Measurements from ENCODE around the gene CTBP1.

DNA sequence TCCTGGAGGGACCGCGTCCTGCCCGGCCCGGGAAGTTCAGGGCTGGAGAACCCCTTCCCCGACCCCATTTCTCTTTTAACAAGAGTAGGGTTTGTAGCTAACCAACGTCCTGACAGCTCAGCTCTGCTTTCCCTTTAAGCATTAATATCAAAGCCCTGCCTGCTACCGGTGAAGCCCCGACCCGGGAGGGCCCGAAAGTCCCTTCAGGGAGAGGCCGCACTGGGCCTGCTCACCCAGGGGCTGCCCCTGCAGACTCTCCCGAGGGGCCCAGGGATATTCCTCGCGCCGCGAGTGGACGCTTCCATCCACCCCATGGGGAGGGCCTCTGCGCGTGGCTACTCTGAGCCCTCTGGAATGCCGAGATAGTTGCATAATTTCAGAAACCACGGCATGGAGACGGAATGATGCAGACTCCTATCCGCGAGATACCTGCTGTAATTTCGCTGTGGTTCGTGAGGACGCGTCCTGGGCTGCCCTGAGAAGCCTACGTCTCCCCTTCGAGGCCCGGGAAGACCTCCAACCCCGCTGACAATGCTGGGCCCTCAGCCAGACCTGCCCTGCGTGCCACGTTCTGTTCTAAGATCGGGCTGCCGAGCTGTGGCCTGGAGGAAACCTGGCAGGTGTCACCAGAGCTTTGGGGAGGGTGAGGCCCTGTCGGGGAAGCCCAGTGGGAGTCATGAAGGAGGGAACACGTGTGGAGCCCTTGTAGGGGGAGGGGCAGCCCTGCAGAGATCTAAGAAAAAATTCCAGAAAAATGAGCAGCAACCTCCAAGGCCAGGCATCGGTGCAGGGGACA, 999 bp upstream of the CTBP1 start:
- TF ChIP-seq, protein P1, sequence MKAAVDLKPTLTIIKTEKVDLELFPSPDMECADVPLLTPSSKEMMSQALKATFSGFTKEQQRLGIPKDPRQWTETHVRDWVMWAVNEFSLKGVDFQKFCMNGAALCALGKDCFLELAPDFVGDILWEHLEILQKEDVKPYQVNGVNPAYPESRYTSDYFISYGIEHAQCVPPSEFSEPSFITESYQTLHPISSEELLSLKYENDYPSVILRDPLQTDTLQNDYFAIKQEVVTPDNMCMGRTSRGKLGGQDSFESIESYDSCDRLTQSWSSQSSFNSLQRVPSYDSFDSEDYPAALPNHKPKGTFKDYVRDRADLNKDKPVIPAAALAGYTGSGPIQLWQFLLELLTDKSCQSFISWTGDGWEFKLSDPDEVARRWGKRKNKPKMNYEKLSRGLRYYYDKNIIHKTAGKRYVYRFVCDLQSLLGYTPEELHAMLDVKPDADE (IDR thresholded peaks at IDR 0.05), result no peak
- TF ChIP-seq, protein P2, sequence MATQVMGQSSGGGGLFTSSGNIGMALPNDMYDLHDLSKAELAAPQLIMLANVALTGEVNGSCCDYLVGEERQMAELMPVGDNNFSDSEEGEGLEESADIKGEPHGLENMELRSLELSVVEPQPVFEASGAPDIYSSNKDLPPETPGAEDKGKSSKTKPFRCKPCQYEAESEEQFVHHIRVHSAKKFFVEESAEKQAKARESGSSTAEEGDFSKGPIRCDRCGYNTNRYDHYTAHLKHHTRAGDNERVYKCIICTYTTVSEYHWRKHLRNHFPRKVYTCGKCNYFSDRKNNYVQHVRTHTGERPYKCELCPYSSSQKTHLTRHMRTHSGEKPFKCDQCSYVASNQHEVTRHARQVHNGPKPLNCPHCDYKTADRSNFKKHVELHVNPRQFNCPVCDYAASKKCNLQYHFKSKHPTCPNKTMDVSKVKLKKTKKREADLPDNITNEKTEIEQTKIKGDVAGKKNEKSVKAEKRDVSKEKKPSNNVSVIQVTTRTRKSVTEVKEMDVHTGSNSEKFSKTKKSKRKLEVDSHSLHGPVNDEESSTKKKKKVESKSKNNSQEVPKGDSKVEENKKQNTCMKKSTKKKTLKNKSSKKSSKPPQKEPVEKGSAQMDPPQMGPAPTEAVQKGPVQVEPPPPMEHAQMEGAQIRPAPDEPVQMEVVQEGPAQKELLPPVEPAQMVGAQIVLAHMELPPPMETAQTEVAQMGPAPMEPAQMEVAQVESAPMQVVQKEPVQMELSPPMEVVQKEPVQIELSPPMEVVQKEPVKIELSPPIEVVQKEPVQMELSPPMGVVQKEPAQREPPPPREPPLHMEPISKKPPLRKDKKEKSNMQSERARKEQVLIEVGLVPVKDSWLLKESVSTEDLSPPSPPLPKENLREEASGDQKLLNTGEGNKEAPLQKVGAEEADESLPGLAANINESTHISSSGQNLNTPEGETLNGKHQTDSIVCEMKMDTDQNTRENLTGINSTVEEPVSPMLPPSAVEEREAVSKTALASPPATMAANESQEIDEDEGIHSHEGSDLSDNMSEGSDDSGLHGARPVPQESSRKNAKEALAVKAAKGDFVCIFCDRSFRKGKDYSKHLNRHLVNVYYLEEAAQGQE (IDR thresholded peaks at IDR 0.05; ENCODE audit: unreplicated experiment), result no peak
- no peak for TF ChIP-seq EZH2 (IDR thresholded peaks at IDR 0.05; ENCODE audit: low read depth, unreplicated experiment)
- TF ChIP-seq POLR2AphosphoS5 (IDR thresholded peaks at IDR 0.05; ENCODE audit: low read depth), result no peak
- TF ChIP-seq, protein P3, sequence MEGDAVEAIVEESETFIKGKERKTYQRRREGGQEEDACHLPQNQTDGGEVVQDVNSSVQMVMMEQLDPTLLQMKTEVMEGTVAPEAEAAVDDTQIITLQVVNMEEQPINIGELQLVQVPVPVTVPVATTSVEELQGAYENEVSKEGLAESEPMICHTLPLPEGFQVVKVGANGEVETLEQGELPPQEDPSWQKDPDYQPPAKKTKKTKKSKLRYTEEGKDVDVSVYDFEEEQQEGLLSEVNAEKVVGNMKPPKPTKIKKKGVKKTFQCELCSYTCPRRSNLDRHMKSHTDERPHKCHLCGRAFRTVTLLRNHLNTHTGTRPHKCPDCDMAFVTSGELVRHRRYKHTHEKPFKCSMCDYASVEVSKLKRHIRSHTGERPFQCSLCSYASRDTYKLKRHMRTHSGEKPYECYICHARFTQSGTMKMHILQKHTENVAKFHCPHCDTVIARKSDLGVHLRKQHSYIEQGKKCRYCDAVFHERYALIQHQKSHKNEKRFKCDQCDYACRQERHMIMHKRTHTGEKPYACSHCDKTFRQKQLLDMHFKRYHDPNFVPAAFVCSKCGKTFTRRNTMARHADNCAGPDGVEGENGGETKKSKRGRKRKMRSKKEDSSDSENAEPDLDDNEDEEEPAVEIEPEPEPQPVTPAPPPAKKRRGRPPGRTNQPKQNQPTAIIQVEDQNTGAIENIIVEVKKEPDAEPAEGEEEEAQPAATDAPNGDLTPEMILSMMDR (conservative IDR thresholded peaks at IDR 0.05; ENCODE audit: low read depth in 2 of 2), result no peak
- TF ChIP-seq EZH2phosphoT487 (IDR thresholded peaks at IDR 0.05; ENCODE audit: unreplicated experiment), result no peak
- no peak for TF ChIP-seq CREB1 (CRISPR knock-in tag; IDR thresholded peaks at IDR 0.05; ENCODE audit: low read depth)
- no peak for TF ChIP-seq ZNF331 (CRISPR knock-in tag; IDR thresholded peaks at IDR 0.05; ENCODE audit: low read depth)
- TF ChIP-seq STAT1 (IDR thresholded peaks at IDR 0.05; ENCODE audit: unreplicated experiment), result no peak

Measured in GM23338 (cell line).